ENCODE measurements around the gene GEMIN5.

GEMIN5 gene

GRCh38 chr5:154968953-154969352 is 30.9 kb upstream of the GEMIN5 start:
- no peak for TF ChIP-seq CTCF (IDR thresholded peaks at IDR 0.05)

- peak; percentile 74 for TF ChIP-seq CTCF (IDR thresholded peaks at IDR 0.05)
Observed at GRCh38 chr5:154967421-154968024, 29.5 kb upstream of the GEMIN5 start.

- TF ChIP-seq CTCF (IDR thresholded peaks at IDR 0.05), result no peak
Observed at GRCh38 chr5:154966874-154967273, 28.9 kb upstream of the GEMIN5 start.

- no peak for TF ChIP-seq CTCF (IDR thresholded peaks at IDR 0.05)
Observed at GRCh38 chr5:154966081-154966841, 28.2 kb upstream of the GEMIN5 start.

- no peak for TF ChIP-seq CTCF (IDR thresholded peaks at IDR 0.05)
Observed at GRCh38 chr5:154962494-154962893, 24.5 kb upstream of the GEMIN5 start.

- TF ChIP-seq CTCF (IDR thresholded peaks at IDR 0.05), result no peak
Observed at GRCh38 chr5:154956712-154957111, 18.7 kb upstream of the GEMIN5 start.

- no peak for TF ChIP-seq CTCF (IDR thresholded peaks at IDR 0.05)
Observed at GRCh38 chr5:154949781-154950180, 11.8 kb upstream of the GEMIN5 start.

Data from LNCAP (cell line).